ENCODE results near the gene PRELID3B. TPM values are rescaled to one million over a fixed set of nuclear protein-coding genes. Genes with fewer than 3 reads are reported as not detected.

The PRELID3B gene
- total RNA-seq, 1 donor from 2014 or later: 38.6 TPM

- no peaks in the 10 kb centered on the region for H3K27me3 ChIP-seq (ENCODE audit: control insufficient read depth in 3 of 3, insufficient read depth in 3 of 3, low read length in 3 of 3)
- no peaks in the 10 kb centered on the region for H3K36me3 ChIP-seq (ENCODE audit: control insufficient read depth in 3 of 3, insufficient read depth in 3 of 3, low read length in 3 of 3)
- no peaks in the 10 kb centered on the region for H3K4me1 ChIP-seq (ENCODE audit: control insufficient read depth in 3 of 3, insufficient read depth in 3 of 3, low read length in 3 of 3)
- H3K9ac ChIP-seq (ENCODE audit: low read depth in 1 of 3, low read length in 3 of 3): no peak overlapping the region
- H3K27ac ChIP-seq (ENCODE audit: low read depth, low read length): no peak overlapping the region
- H3K4me3 ChIP-seq (ENCODE audit: low read length in 3 of 3): no peak overlapping the region
- H3K9me3 ChIP-seq (ENCODE audit: control insufficient read depth in 3 of 3, low read length in 3 of 3): no peaks in the 10 kb centered on the region
These were observed 9.1 kb upstream of the PRELID3B start for GRCh38 chr20:59051666-59052185.

DNA sequence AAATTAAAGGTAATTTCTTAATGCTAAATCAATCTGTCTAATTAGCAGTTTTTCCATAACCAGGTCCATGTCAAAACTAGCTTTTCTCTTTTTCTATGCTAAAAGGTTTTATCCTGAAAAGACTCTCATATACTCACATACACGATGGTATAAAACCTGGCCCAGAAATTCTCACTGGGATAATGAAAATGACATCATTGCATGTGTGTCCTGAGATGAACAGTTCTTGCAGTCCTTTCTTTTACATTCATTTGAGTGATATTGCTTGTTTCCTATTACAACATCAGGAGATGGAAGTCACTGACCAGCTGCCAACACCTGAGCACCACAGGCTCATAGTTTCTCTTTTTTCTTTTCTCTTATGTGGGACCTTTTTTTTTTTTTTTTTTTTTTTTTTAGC is 7.9 kb upstream of the PRELID3B start:
- no peak overlapping the region for H3K4me3 ChIP-seq (ENCODE audit: low read length in 3 of 3)
- no peaks in the 10 kb centered on the region for H3K9me3 ChIP-seq (ENCODE audit: control insufficient read depth in 3 of 3, low read length in 3 of 3)
- H3K27ac ChIP-seq (ENCODE audit: low read depth, low read length): no peak overlapping the region
- H3K4me1 ChIP-seq (ENCODE audit: control insufficient read depth in 3 of 3, insufficient read depth in 3 of 3, low read length in 3 of 3): no peaks in the 10 kb centered on the region
- H3K27me3 ChIP-seq (ENCODE audit: control insufficient read depth in 3 of 3, insufficient read depth in 3 of 3, low read length in 3 of 3): no peaks in the 10 kb centered on the region
- H3K9ac ChIP-seq (ENCODE audit: low read depth in 1 of 3, low read length in 3 of 3): no peak overlapping the region
- H3K36me3 ChIP-seq (ENCODE audit: control insufficient read depth in 3 of 3, insufficient read depth in 3 of 3, low read length in 3 of 3): no peaks in the 10 kb centered on the region

DNA sequence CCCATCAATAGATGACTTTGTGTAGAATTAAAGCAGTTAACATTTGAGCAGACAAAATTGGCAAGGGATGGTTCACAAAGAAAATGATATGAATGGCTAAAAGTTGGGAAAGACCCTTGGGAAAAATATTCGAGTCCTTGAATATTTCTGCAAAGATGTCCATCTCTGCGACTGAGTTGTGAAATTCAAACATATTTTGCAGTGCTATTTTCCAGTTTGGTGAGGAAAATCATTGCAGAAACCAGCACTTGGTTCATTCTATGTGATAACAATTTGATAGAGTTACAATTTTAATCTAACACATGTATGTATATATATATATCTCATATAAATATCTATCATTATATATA is 6.1 kb upstream of the PRELID3B start:
- no peaks in the 10 kb centered on the region for H3K27me3 ChIP-seq (ENCODE audit: control insufficient read depth in 3 of 3, insufficient read depth in 3 of 3, low read length in 3 of 3)
- H3K9me3 ChIP-seq (ENCODE audit: control insufficient read depth in 3 of 3, low read length in 3 of 3): no peaks in the 10 kb centered on the region
- peaks cover 0 to 1% (median under 1%) of the 10 kb centered on the region in 3 donors for H3K4me1 ChIP-seq (ENCODE audit: control insufficient read depth in 3 of 3, insufficient read depth in 3 of 3, low read length in 3 of 3)
- H3K4me3 ChIP-seq (ENCODE audit: low read length in 3 of 3): no peak overlapping the region
- H3K36me3 ChIP-seq (ENCODE audit: control insufficient read depth in 3 of 3, insufficient read depth in 3 of 3, low read length in 3 of 3): no peaks in the 10 kb centered on the region
- H3K27ac ChIP-seq (ENCODE audit: low read depth, low read length): no peak overlapping the region
- no peak overlapping the region for H3K9ac ChIP-seq (ENCODE audit: low read depth in 1 of 3, low read length in 3 of 3)

- H3K4me3 ChIP-seq (ENCODE audit: low read length in 3 of 3): no peak overlapping the region
- H3K4me1 ChIP-seq (ENCODE audit: control insufficient read depth in 3 of 3, insufficient read depth in 3 of 3, low read length in 3 of 3): peaks cover 3 to 7% (median 6%) of the 10 kb centered on the region in 3 donors
- no peak overlapping the region for H3K27ac ChIP-seq (ENCODE audit: low read depth, low read length)
- no peak overlapping the region for H3K9ac ChIP-seq (ENCODE audit: low read depth in 1 of 3, low read length in 3 of 3)
- no peaks in the 10 kb centered on the region for H3K36me3 ChIP-seq (ENCODE audit: control insufficient read depth in 3 of 3, insufficient read depth in 3 of 3, low read length in 3 of 3)
- no peaks in the 10 kb centered on the region for H3K9me3 ChIP-seq (ENCODE audit: control insufficient read depth in 3 of 3, low read length in 3 of 3)
- no peaks in the 10 kb centered on the region for H3K27me3 ChIP-seq (ENCODE audit: control insufficient read depth in 3 of 3, insufficient read depth in 3 of 3, low read length in 3 of 3)
These were observed 5.5 kb upstream of the PRELID3B start for GRCh38 chr20:59047938-59048680.

GRCh38 chr20:59046862-59047261 is 4.3 kb upstream of the PRELID3B start:
- Histone ChIP-seq H3K4me1 (ENCODE audit: control insufficient read depth in 3 of 3, insufficient read depth in 3 of 3, low read length in 3 of 3) (peaks cover 10 to 12% (median 10%) of the 10 kb centered on the region in 3 donors), H3K9me3 (ENCODE audit: control insufficient read depth in 3 of 3, low read length in 3 of 3) (no peaks in the 10 kb centered on the region)

GRCh38 chr20:59044796-59045195 is 2.2 kb upstream of the PRELID3B start:
- peaks cover 15 to 26% (median 19%) of the 10 kb centered on the region in 3 donors for H3K4me1 ChIP-seq (ENCODE audit: control insufficient read depth in 3 of 3, insufficient read depth in 3 of 3, low read length in 3 of 3)
- H3K4me3 ChIP-seq (ENCODE audit: low read length in 3 of 3): no peak overlapping the region

More at GRCh38 chr20:59046862-59047261, 4.3 kb upstream of the PRELID3B start:
- H3K36me3 ChIP-seq (ENCODE audit: control insufficient read depth in 3 of 3, insufficient read depth in 3 of 3, low read length in 3 of 3): no peaks in the 10 kb centered on the region
- H3K4me3 ChIP-seq (ENCODE audit: low read length in 3 of 3): no peak overlapping the region
- no peak overlapping the region for H3K27ac ChIP-seq (ENCODE audit: low read depth, low read length)
- H3K27me3 ChIP-seq (ENCODE audit: control insufficient read depth in 3 of 3, insufficient read depth in 3 of 3, low read length in 3 of 3): no peaks in the 10 kb centered on the region
- H3K9ac ChIP-seq (ENCODE audit: low read depth in 1 of 3, low read length in 3 of 3): no peak overlapping the region

DNA sequence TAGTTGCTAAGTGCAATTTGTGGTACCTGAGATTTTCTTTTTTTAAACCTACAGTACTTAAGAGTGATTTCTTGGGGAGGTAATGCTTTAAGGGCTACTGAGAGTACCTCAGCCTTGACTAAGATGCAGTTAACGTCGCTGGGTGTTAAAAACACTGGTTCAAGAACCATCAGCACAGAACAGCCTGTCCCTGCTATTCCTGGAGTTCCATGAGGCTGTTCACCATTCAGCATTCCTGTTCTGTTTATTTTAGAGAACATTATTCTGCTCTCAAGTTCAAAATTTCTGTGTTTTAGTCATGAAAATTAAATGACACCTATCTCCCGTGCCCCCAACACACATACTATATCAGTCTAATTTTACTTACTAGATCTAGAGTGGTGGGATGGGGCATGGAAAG is 1.7 kb upstream of the PRELID3B start:
- Histone ChIP-seq H3K27ac (ENCODE audit: low read depth, low read length) (no peak overlapping the region), H3K9me3 (ENCODE audit: control insufficient read depth in 3 of 3, low read length in 3 of 3) (no peaks in the 10 kb centered on the region)

More at GRCh38 chr20:59044796-59045195, 2.2 kb upstream of the PRELID3B start:
- H3K27ac ChIP-seq (ENCODE audit: low read depth, low read length): no peak overlapping the region
- H3K9ac ChIP-seq (ENCODE audit: low read depth in 1 of 3, low read length in 3 of 3): no peak overlapping the region
- peaks cover 0 to 2% (median 0%) of the 10 kb centered on the region in 3 donors for H3K36me3 ChIP-seq (ENCODE audit: control insufficient read depth in 3 of 3, insufficient read depth in 3 of 3, low read length in 3 of 3)
- H3K27me3 ChIP-seq (ENCODE audit: control insufficient read depth in 3 of 3, insufficient read depth in 3 of 3, low read length in 3 of 3): no peaks in the 10 kb centered on the region
- no peaks in the 10 kb centered on the region for H3K9me3 ChIP-seq (ENCODE audit: control insufficient read depth in 3 of 3, low read length in 3 of 3)

GRCh38 chr20:59043698-59044097 is 1.1 kb upstream of the PRELID3B start:
- no peak overlapping the region for H3K9ac ChIP-seq (ENCODE audit: low read depth in 1 of 3, low read length in 3 of 3)
- H3K4me3 ChIP-seq (ENCODE audit: low read length in 3 of 3): no peak overlapping the region
- no peaks in the 10 kb centered on the region for H3K9me3 ChIP-seq (ENCODE audit: control insufficient read depth in 3 of 3, low read length in 3 of 3)
- H3K4me1 ChIP-seq (ENCODE audit: control insufficient read depth in 3 of 3, insufficient read depth in 3 of 3, low read length in 3 of 3): peaks cover 15 to 26% (median 19%) of the 10 kb centered on the region in 3 donors
- no peaks in the 10 kb centered on the region for H3K27me3 ChIP-seq (ENCODE audit: control insufficient read depth in 3 of 3, insufficient read depth in 3 of 3, low read length in 3 of 3)
- H3K36me3 ChIP-seq (ENCODE audit: control insufficient read depth in 3 of 3, insufficient read depth in 3 of 3, low read length in 3 of 3): peaks cover 0 to 2% (median 0%) of the 10 kb centered on the region in 3 donors
- H3K27ac ChIP-seq (ENCODE audit: low read depth, low read length): peak overlapping the region; percentile 85

More for the DNA sequence above, 1.7 kb upstream of the PRELID3B start:
- H3K36me3 ChIP-seq (ENCODE audit: control insufficient read depth in 3 of 3, insufficient read depth in 3 of 3, low read length in 3 of 3): peaks cover 0 to 2% (median 0%) of the 10 kb centered on the region in 3 donors
- peaks cover 15 to 26% (median 19%) of the 10 kb centered on the region in 3 donors for H3K4me1 ChIP-seq (ENCODE audit: control insufficient read depth in 3 of 3, insufficient read depth in 3 of 3, low read length in 3 of 3)
- H3K4me3 ChIP-seq (ENCODE audit: low read length in 3 of 3): no peak overlapping the region
- no peak overlapping the region for H3K9ac ChIP-seq (ENCODE audit: low read depth in 1 of 3, low read length in 3 of 3)
- no peaks in the 10 kb centered on the region for H3K27me3 ChIP-seq (ENCODE audit: control insufficient read depth in 3 of 3, insufficient read depth in 3 of 3, low read length in 3 of 3)

DNA sequence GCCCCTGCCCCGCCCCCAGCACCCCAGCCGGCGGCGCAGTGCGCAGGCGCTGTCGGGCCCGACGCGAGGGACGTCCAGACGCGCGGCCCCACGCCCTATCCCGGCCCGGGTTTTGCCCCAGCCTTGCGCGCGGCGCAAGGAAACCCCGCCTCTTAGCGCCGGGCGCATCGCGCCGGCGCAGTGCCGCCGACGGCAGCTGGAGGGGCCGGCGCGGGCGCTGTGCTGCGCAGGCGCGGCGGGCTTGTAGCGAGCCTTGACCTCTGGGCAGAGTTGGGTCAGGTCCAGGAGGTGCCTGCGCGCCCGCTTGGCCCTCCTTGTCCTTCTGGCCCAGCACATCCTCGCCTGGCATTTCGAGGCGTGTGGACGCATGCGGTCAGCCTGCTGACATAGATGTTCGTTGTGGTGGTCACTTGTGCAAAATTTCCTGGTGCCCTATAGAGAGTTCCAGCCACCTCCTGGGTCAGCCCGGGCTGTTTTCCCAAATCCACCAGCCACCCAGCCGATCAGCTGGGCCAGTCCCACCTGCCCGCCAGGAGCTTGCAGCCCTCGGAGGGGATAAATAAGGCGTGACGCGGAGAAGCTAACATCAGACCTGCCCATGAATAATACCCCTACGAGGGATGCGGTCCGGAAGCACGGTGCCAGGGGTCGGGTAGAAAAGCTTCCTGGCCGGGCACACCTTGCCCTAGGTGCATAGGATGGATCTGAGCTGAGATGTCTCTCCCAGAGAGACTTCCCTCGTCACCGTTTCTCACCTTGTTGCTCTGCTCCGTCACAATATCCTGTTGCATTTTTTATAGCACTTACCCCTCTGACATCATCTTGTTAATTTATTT is 428 bp upstream of the PRELID3B start:
- peak overlapping the region; percentile 28 to 86 (median 85) for H3K9ac ChIP-seq (ENCODE audit: low read depth in 1 of 3, low read length in 3 of 3)
- H3K27me3 ChIP-seq (ENCODE audit: control insufficient read depth in 3 of 3, insufficient read depth in 3 of 3, low read length in 3 of 3): no peaks in the 10 kb centered on the region
- H3K27ac ChIP-seq (ENCODE audit: low read depth, low read length): peak overlapping the region; percentile 85
- H3K36me3 ChIP-seq (ENCODE audit: control insufficient read depth in 3 of 3, insufficient read depth in 3 of 3, low read length in 3 of 3): peaks cover 0 to 5% (median under 1%) of the 10 kb centered on the region in 3 donors
- no peaks in the 10 kb centered on the region for H3K9me3 ChIP-seq (ENCODE audit: control insufficient read depth in 3 of 3, low read length in 3 of 3)
- H3K4me1 ChIP-seq (ENCODE audit: control insufficient read depth in 3 of 3, insufficient read depth in 3 of 3, low read length in 3 of 3): peaks cover 15 to 26% (median 19%) of the 10 kb centered on the region in 3 donors
- peak overlapping the region; percentile 83 to 92 (median 91) for H3K4me3 ChIP-seq (ENCODE audit: low read length in 3 of 3)

Data from skeletal muscle tissue (tissue), 4 donors.